Measurements from ENCODE around the gene DNAH17. TPM values are rescaled to one million over a fixed set of nuclear protein-coding genes. Genes with fewer than 3 reads are reported as not detected.

The DNAH17 gene
- polyA plus RNA-seq, 1 of the 3 experiments (the other 2 are of a cell fraction) = not detected

DNA sequence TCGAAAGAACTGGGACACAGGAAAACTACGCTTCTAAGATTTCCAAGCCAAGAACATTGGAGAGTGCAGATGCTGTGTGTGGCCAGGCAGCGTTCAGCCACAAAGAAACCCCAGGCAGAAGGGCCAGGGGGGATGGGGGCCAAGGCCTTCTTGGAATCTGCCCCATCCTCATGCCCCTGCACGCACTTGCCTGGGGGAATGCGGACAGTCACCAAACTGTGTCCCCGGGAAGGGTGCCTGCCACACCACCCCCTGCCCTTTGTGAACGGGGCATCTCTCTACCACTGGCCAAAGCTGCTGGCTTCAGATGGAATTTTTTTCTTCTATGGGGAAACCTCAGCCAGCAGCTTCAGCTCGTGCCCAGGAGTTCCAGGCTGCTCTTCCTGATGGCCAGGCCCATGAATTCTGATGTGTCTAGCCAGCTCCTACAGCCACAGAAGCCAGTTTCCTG lies 32.0 kb upstream of the DNAH17 start:
- 64% methylated on average over 6 of the region's 8 CpGs for WGBS (ENCODE audit: low lambda C conversion rate)
- H3K9me3 ChIP-seq = no peaks in the 10 kb centered on the region
- no peaks in the 10 kb centered on the region for H4K20me1 ChIP-seq (ENCODE audit: insufficient read depth)
- H3K9me2 ChIP-seq = no peaks in the 10 kb centered on the region
- H3K4me3 ChIP-seq (ENCODE audit: low read depth in 2 of 2, low read length in 1 of 2) = no peak overlapping the region
- CTCF ChIA-PET = interaction anchor here (0.8 to 1.3 kb wide), 3 partner anchors 41 to 112 kb away, joined by 3 to 4 read pairs (median 3); no protein-coding TSS in a partner anchor
- POLR2A ChIA-PET = no interaction called here
- no peak overlapping the region for H2AFZ ChIP-seq (ENCODE audit: low read depth)
- no peaks in the 10 kb centered on the region for H3K36me3 ChIP-seq (replicated peaks in 1 of 2; ENCODE audit: control insufficient read depth in 1 of 2, insufficient read depth in 2 of 2, low read length in 1 of 2)
- H3K4me2 ChIP-seq = no peak overlapping the region
- H3K27ac ChIP-seq (ENCODE audit: low read depth in 2 of 2, low read length in 1 of 2) = no peak overlapping the region
- H3K79me2 ChIP-seq (ENCODE audit: insufficient read depth) = no peaks in the 10 kb centered on the region
- no peak overlapping the region for H3K9ac ChIP-seq
- no peak for TF ChIP-seq MXI1 (IDR thresholded peaks at IDR 0.05; ENCODE audit: low read depth, low read length)
- no peak for TF ChIP-seq GABPA (IDR thresholded peaks at IDR 0.05; ENCODE audit: low read depth)
- TF ChIP-seq TAF1 (IDR thresholded peaks at IDR 0.05; ENCODE audit: borderline replicate concordance, low read depth, low read length) = no peak
- TF ChIP-seq TCF12 (IDR thresholded peaks at IDR 0.05) = no peak
- no peak for TF ChIP-seq MEF2A (IDR thresholded peaks at IDR 0.05; ENCODE audit: borderline replicate concordance, low read depth)
- no peak for TF ChIP-seq USF1 (IDR thresholded peaks at IDR 0.05; ENCODE audit: borderline replicate concordance, low read depth)
- no peak for TF ChIP-seq PBX3 (IDR thresholded peaks at IDR 0.05)
- TF ChIP-seq, protein P1, sequence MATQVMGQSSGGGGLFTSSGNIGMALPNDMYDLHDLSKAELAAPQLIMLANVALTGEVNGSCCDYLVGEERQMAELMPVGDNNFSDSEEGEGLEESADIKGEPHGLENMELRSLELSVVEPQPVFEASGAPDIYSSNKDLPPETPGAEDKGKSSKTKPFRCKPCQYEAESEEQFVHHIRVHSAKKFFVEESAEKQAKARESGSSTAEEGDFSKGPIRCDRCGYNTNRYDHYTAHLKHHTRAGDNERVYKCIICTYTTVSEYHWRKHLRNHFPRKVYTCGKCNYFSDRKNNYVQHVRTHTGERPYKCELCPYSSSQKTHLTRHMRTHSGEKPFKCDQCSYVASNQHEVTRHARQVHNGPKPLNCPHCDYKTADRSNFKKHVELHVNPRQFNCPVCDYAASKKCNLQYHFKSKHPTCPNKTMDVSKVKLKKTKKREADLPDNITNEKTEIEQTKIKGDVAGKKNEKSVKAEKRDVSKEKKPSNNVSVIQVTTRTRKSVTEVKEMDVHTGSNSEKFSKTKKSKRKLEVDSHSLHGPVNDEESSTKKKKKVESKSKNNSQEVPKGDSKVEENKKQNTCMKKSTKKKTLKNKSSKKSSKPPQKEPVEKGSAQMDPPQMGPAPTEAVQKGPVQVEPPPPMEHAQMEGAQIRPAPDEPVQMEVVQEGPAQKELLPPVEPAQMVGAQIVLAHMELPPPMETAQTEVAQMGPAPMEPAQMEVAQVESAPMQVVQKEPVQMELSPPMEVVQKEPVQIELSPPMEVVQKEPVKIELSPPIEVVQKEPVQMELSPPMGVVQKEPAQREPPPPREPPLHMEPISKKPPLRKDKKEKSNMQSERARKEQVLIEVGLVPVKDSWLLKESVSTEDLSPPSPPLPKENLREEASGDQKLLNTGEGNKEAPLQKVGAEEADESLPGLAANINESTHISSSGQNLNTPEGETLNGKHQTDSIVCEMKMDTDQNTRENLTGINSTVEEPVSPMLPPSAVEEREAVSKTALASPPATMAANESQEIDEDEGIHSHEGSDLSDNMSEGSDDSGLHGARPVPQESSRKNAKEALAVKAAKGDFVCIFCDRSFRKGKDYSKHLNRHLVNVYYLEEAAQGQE (IDR thresholded peaks at IDR 0.05; ENCODE audit: low read depth, low read length) = no peak
- no peak for TF ChIP-seq POLR2AphosphoS5 (IDR thresholded peaks at IDR 0.05; ENCODE audit: low read depth, low read length)
- H3K27me3 ChIP-seq (ENCODE audit: insufficient read depth) = no peaks in the 10 kb centered on the region
- DNase-seq = peak; percentile 23
- H3K4me1 ChIP-seq (ENCODE audit: control insufficient read depth in 1 of 2, insufficient read depth in 2 of 2, low read depth in 1 of 2, low read length in 1 of 2) = no peaks in the 10 kb centered on the region
- no peaks in the 10 kb centered on the region for H3F3A ChIP-seq (replicated peaks; ENCODE audit: insufficient read depth)

- H3K4me3 ChIP-seq (ENCODE audit: low read depth in 2 of 2, low read length in 1 of 2) = no peak overlapping the region
- TF ChIP-seq PBX3 (IDR thresholded peaks at IDR 0.05) (no peak), GATA2 (CRISPR knock-in tag; IDR thresholded peaks at IDR 0.05) (no peak), JUND (IDR thresholded peaks at IDR 0.05) (no peak), SIN3A (IDR thresholded peaks at IDR 0.05; ENCODE audit: borderline replicate concordance, low read depth, low read length) (no peak), RXRA (IDR thresholded peaks at IDR 0.05; ENCODE audit: borderline replicate concordance, low read depth) (no peak), FOXJ3 (CRISPR knock-in tag; IDR thresholded peaks at IDR 0.05) (no peak), EP300 (IDR thresholded peaks at IDR 0.05; ENCODE audit: borderline replicate concordance in 1 of 2, low read depth in 1 of 2, low read length in 1 of 2) (no peak), TEAD4 (IDR thresholded peaks at IDR 0.05; ENCODE audit: borderline replicate concordance, insufficient read depth) (no peak), FOXM1 (IDR thresholded peaks at IDR 0.05; ENCODE audit: low read depth) (no peak), POLR2AphosphoS5 (IDR thresholded peaks at IDR 0.05; ENCODE audit: low read depth, low read length) (no peak), CHD2 (IDR thresholded peaks at IDR 0.05; ENCODE audit: low read length, partially characterized antibody) (no peak)
- TF ChIP-seq, protein P1 (IDR thresholded peaks at IDR 0.05; ENCODE audit: low read depth, low read length) = no peak
- no peak overlapping the region for H3K4me2 ChIP-seq
- CTCF ChIA-PET = interaction anchor here (0.8 to 1.3 kb wide), 3 partner anchors 40 to 111 kb away, joined by 3 to 4 read pairs (median 3); no protein-coding TSS in a partner anchor
- H3K27ac ChIP-seq (ENCODE audit: low read depth in 2 of 2, low read length in 1 of 2) = no peak overlapping the region
- no peaks in the 10 kb centered on the region for H3K79me2 ChIP-seq (ENCODE audit: insufficient read depth)
- H4K20me1 ChIP-seq (ENCODE audit: insufficient read depth) = no peaks in the 10 kb centered on the region
- H3K9me2 ChIP-seq = no peaks in the 10 kb centered on the region
- H3K4me1 ChIP-seq (ENCODE audit: control insufficient read depth in 1 of 2, insufficient read depth in 2 of 2, low read depth in 1 of 2, low read length in 1 of 2) = no peaks in the 10 kb centered on the region
- H2AFZ ChIP-seq (ENCODE audit: low read depth) = no peak overlapping the region
- POLR2A ChIA-PET = no interaction called here
- WGBS (ENCODE audit: low lambda C conversion rate) = 93% methylated on average over 8 of the region's 8 CpGs
- no peaks in the 10 kb centered on the region for H3K36me3 ChIP-seq (replicated peaks in 1 of 2; ENCODE audit: control insufficient read depth in 1 of 2, insufficient read depth in 2 of 2, low read length in 1 of 2)
- no peaks in the 10 kb centered on the region for H3K27me3 ChIP-seq (ENCODE audit: insufficient read depth)
- H3K9ac ChIP-seq = no peak overlapping the region
- H3K9me3 ChIP-seq = no peaks in the 10 kb centered on the region
- DNase-seq = no peak
- H3F3A ChIP-seq (replicated peaks; ENCODE audit: insufficient read depth) = no peaks in the 10 kb centered on the region
Measured at GRCh38 chr17:78608804-78609186, 31.6 kb upstream of the DNAH17 start.

All from SK-N-SH (cell line).